Cortex of kidney (tissue), 1 donor: ENCODE data around the gene KIAA1549.

Source experiments
- DNase-seq: peaks from one replicate; lab custom pipeline; 2025; lab: John Stamatoyannopoulos, UW

The KIAA1549 gene

GRCh38 chr7:138903859-138904435 is 77.2 kb downstream of the KIAA1549 start:
- DNase-seq: no peak

GRCh38 chr7:138903186-138903820 is 77.9 kb downstream of the KIAA1549 start:
- no peak for DNase-seq

GRCh38 chr7:138902161-138902560 is 79.0 kb downstream of the KIAA1549 start:
- DNase-seq: no peak

- no peak for DNase-seq
These were observed 81.0 kb downstream of the KIAA1549 start for GRCh38 chr7:138900035-138900828.

- DNase-seq: no peak
These were observed 82.4 kb downstream of the KIAA1549 start for GRCh38 chr7:138898802-138899201.

- DNase-seq: no peak
These were observed 82.9 kb downstream of the KIAA1549 start for GRCh38 chr7:138898255-138898654.

- DNase-seq: no peak
These were observed 85.5 kb downstream of the KIAA1549 start for GRCh38 chr7:138895679-138896078.

GRCh38 chr7:138893258-138893657 is 87.9 kb downstream of the KIAA1549 start:
- no peak for DNase-seq

- no peak for DNase-seq
These were observed 88.4 kb downstream of the KIAA1549 start for GRCh38 chr7:138892812-138893211.

GRCh38 chr7:138892006-138892630 is 89.1 kb downstream of the KIAA1549 start:
- no peak for DNase-seq

- no peak for DNase-seq
These were observed 89.8 kb downstream of the KIAA1549 start for GRCh38 chr7:138891446-138891810.

GRCh38 chr7:138890499-138891445 is 90.4 kb downstream of the KIAA1549 start:
- DNase-seq: no peak

GRCh38 chr7:138889582-138890498 is 91.3 kb downstream of the KIAA1549 start:
- DNase-seq: no peak

GRCh38 chr7:138887872-138888656 is 93.1 kb downstream of the KIAA1549 start:
- no peak for DNase-seq

GRCh38 chr7:138887085-138887710 is 94.0 kb downstream of the KIAA1549 start:
- DNase-seq: no peak

- DNase-seq: no peak
These were observed 94.7 kb downstream of the KIAA1549 start for GRCh38 chr7:138886501-138886917.

- DNase-seq: no peak
These were observed 95.6 kb downstream of the KIAA1549 start for GRCh38 chr7:138885383-138886147.

GRCh38 chr7:138882249-138882648 is 98.9 kb downstream of the KIAA1549 start:
- no peak for DNase-seq
